Colonic mucosa (tissue), 4 donors: Measurements from ENCODE around the gene TMEM269. TPM values are rescaled to one million over a fixed set of nuclear protein-coding genes. Genes with fewer than 3 reads are reported as not detected.
A peak's percentile ranks its signal among the peaks of the same experiment; 100 is the strongest.

ENCODE experiments used
- DNase-seq: peaks from one replicate; pipeline ENCODE4 v3.0.0-alpha.2; 2020
- H3K27ac ChIP-seq: fragments of 200-600 bp; one replicate; pipeline ENCODE4 v1.8.0; 2021
- H3K27me3 ChIP-seq: fragments of 200-600 bp; one replicate; pipeline ENCODE4 v1.8.0; 2021
- H3K36me3 ChIP-seq: fragments of 200-600 bp; one replicate; pipeline ENCODE4 v1.8.0; 2021
- H3K4me1 ChIP-seq: fragments of 200-600 bp; one replicate; pipeline ENCODE4 v1.8.0; 2021; ENCODE audit warnings: mild to moderate bottlenecking
- H3K4me3 ChIP-seq: fragments of 200-600 bp; one replicate; pipeline ENCODE4 v1.8.0; 2021
- H3K9ac ChIP-seq, 2 donors: one replicate each; pipeline ENCODE4 v1.7.0; 2013; ENCODE audit warnings: control low read depth in 2 of 2, low read depth in 2 of 2, low read length in 2 of 2
- H3K9me3 ChIP-seq: fragments of 200-600 bp; one replicate; pipeline ENCODE4 v1.8.0; 2021
- intact Hi-C: fragments of 100-400 bp; cut with DNase I; formaldehyde crosslinking; loops from one replicate; pipeline ENCODE4 v1.14.1; 2022
- total RNA-seq, 2 donors: library from RNA; stranded (reverse); fragmentation: NEBNext Ultra II Directional in 1 of 2; extraction: Animal tissue kit (Norgen Biotek cat#: 25700) in 1 of 2; gene quantifications; one replicate each; pipeline ENCODE4 v1.2.1, GENCODE V29; 2021
- TF ChIP-seq, protein P1 (sequence below): fragments of 200-600 bp; IDR thresholded peaks from one replicate; pipeline ENCODE4 v1.8.0; 2022; ENCODE audit warnings: antibody characterized with exemption, mild to moderate bottlenecking
- donor health status: healthy.
- donor health status: DM: no; HTN: no; CAD: no.
- donor health status: DM: no; HTN: no; CAD: no.

Gene TMEM269
- total RNA-seq, 2 donors from 2014 or later, result 0.10 TPM; not detected in 1

GRCh38 chr1:42737257-42737656 is 47.5 kb upstream of the TMEM269 start:
- Histone ChIP-seq H3K4me1 (no peaks in the 10 kb centered on the region), H3K27ac (no peak overlapping the region), H3K27me3 (no peaks in the 10 kb centered on the region), H3K9ac (no peak overlapping the region), H3K4me3 (no peak overlapping the region), H3K36me3 (no peaks in the 10 kb centered on the region), H3K9me3 (no peaks in the 10 kb centered on the region)
- peak; percentile 74 for DNase-seq
- intact Hi-C loops, result no loop called here
- TF ChIP-seq, protein P1, sequence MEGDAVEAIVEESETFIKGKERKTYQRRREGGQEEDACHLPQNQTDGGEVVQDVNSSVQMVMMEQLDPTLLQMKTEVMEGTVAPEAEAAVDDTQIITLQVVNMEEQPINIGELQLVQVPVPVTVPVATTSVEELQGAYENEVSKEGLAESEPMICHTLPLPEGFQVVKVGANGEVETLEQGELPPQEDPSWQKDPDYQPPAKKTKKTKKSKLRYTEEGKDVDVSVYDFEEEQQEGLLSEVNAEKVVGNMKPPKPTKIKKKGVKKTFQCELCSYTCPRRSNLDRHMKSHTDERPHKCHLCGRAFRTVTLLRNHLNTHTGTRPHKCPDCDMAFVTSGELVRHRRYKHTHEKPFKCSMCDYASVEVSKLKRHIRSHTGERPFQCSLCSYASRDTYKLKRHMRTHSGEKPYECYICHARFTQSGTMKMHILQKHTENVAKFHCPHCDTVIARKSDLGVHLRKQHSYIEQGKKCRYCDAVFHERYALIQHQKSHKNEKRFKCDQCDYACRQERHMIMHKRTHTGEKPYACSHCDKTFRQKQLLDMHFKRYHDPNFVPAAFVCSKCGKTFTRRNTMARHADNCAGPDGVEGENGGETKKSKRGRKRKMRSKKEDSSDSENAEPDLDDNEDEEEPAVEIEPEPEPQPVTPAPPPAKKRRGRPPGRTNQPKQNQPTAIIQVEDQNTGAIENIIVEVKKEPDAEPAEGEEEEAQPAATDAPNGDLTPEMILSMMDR, result no peak

DNA sequence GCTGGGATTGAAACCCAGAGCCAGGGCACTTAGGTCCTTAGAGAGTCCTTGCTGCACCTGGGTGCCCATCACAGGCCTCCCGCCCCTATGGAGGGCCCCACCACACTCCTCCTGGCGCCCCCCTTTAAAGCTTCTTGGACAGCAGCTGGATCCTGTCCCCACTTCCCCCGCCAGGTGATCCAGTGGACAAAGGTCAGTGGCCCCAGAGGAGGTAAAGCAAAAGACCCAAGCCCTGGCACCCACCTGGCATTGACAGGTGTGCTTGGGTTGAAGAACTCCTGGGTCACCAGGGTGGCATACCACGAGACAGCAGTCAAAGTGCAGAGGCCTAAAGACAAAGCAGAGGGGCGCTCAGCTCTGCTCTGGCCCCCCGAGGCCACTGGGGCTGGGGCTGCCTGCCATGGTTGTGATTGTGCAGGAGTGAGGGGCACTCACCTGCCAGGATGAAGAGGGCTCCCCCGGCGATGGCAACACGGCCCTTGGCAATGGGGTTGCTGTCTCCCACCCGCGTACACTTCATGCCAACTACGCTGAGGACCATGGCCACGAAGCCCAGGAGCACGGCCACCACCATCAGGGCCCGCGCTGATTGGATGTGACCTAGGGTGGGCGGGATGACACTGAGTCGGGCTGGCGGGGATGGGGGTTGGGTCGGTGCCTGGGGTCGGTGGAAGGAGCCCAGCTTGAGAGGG is 46.7 kb upstream of the TMEM269 start:
- Histone ChIP-seq H3K27me3 (no peaks in the 10 kb centered on the region), H3K27ac (no peak overlapping the region), H3K9me3 (no peaks in the 10 kb centered on the region), H3K4me3 (no peak overlapping the region), H3K4me1 (no peaks in the 10 kb centered on the region), H3K9ac (no peak overlapping the region), H3K36me3 (no peaks in the 10 kb centered on the region)
- intact Hi-C loops, result no loop called here
- TF ChIP-seq, protein P1, result no peak
- no peak for DNase-seq

- Histone ChIP-seq H3K27me3 (no peaks in the 10 kb centered on the region), H3K4me3 (no peak overlapping the region), H3K9ac (no peak overlapping the region), H3K4me1 (no peaks in the 10 kb centered on the region), H3K27ac (no peak overlapping the region), H3K36me3 (no peaks in the 10 kb centered on the region), H3K9me3 (no peaks in the 10 kb centered on the region)
- intact Hi-C loops, result no loop called here
- no peak for DNase-seq
- TF ChIP-seq, protein P1, result no peak
Measured at GRCh38 chr1:42738678-42739226, 46.0 kb upstream of the TMEM269 start.

GRCh38 chr1:42739753-42740700 is 44.8 kb upstream of the TMEM269 start, which contains the start of gene CLDN19:
Gene CLDN19 (minus strand): TSS chr1:42740236. CDS start chr1:42740063, 173 bp downstream.
- Histone ChIP-seq H3K27ac (no peak within 1 kb of the TSS), H3K4me1 (no peaks in the 10 kb centered on the region), H3K27me3 (no peaks in the 10 kb centered on the region), H3K9me3 (no peaks in the 10 kb centered on the region), H3K36me3 (no peaks in the 10 kb centered on the region), H3K4me3 (no peak within 1 kb of the TSS), H3K9ac (no peak within 1 kb of the TSS)
- no peak for DNase-seq
- intact Hi-C loops, result loop anchor here (10.0 kb wide), 1 partner anchor 395 kb away; no protein-coding TSS in a partner anchor
- TF ChIP-seq, protein P1, result no peak

DNA sequence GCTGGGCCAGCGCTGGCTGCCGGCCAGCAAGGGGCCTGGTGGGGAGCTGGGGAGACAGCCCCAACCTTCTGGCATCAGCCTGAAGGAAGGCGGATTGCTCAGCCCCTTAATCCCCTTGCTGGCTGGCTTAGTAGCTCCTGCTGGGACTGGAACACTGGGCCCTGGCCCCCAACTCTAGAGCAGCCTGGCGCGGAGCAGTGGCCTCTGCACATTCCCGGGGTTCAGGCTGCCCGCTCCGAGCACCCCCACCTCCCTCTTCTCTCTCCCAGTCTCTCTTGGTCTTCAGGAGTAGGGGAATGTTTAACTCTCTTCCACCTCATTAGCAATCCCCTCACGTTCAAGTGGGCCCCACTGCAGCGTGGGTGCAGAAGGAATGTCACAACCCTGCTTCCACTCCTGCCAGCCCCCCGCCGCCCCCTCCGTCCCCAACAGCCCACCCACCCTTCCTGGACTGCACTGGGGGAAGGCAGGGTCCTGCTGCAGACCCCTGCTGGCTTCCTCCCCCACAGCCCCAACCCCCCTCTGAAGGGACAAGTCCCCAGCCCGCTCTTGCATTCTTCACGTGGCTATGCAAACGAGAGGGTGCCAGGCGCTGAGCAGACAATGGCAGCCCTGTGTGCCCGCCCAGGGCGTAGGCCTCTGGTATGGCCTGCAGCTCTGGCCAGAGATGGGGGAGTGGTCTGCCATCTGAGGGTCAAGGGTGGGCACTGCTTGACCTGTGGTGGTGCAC is 43.8 kb upstream of the TMEM269 start:
- no peak for DNase-seq
- Histone ChIP-seq H3K27me3 (no peaks in the 10 kb centered on the region), H3K27ac (no peak overlapping the region), H3K4me1 (no peaks in the 10 kb centered on the region), H3K36me3 (no peaks in the 10 kb centered on the region), H3K9me3 (no peaks in the 10 kb centered on the region), H3K4me3 (no peak overlapping the region), H3K9ac (no peak overlapping the region)
- TF ChIP-seq, protein P1, result no peak
- intact Hi-C loops, result loop anchor here (10.0 kb wide), 1 partner anchor 396 kb away; no protein-coding TSS in a partner anchor
